ENCODE data around the gene SLC9A9.

DNA sequence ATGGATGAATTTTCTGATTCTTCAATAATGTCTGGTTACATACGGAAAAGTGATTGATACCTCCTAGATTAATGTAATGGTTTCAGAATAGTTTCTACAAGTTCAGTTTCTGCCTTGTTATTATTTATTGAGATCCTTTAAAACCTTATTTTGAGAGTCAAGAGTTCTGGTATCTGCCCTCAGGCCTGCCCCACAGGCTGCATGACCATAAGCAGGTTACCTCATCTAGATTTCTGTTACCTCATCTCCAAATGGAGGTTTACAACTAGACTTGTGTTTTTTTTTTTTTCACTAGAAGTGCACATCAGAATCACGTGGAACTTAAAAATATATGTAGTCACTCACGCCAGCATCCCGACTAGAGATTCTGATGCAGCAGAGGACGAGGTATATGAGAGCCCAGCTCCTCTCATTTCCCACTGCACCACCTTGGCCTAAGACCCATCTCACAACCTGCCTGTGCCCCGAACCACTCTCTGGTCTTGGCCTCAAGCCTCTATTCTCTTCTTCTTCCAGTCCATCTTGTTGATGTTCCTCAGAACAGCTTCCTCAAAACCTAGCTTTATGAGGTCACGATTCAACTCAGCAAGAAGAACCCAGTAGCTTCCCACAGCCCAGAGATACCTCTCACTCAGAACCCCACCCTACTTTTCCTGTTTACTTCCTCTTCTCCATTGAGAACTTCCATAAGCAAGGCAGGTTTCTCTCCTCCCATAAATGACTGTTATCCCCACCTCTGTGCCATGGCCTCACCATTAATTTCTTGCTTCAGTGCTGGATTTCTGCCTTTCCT, 375.3 kb downstream of the SLC9A9 start:
- TF ChIP-seq, protein P1, sequence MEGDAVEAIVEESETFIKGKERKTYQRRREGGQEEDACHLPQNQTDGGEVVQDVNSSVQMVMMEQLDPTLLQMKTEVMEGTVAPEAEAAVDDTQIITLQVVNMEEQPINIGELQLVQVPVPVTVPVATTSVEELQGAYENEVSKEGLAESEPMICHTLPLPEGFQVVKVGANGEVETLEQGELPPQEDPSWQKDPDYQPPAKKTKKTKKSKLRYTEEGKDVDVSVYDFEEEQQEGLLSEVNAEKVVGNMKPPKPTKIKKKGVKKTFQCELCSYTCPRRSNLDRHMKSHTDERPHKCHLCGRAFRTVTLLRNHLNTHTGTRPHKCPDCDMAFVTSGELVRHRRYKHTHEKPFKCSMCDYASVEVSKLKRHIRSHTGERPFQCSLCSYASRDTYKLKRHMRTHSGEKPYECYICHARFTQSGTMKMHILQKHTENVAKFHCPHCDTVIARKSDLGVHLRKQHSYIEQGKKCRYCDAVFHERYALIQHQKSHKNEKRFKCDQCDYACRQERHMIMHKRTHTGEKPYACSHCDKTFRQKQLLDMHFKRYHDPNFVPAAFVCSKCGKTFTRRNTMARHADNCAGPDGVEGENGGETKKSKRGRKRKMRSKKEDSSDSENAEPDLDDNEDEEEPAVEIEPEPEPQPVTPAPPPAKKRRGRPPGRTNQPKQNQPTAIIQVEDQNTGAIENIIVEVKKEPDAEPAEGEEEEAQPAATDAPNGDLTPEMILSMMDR (conservative IDR thresholded peaks at IDR 0.05 in 1 of 2, IDR thresholded peaks at IDR 0.05 in 1 of 2; ENCODE audit: low read depth in 1 of 2, low read length in 2 of 2), result no peak
- no peak for TF ChIP-seq EZH2 (IDR thresholded peaks at IDR 0.05; ENCODE audit: low read length, missing control alignments)

Measured in fibroblast of lung (primary cell).